Fibroblast of lung (primary cell): ENCODE data around the gene GRIN2A. TPM values are rescaled to one million over a fixed set of nuclear protein-coding genes. Genes with fewer than 3 reads are reported as not detected.

Experiments used
- DNase-seq, 2 donors: peaks; one replicate each; pipeline versions ENCODE4 v3.0.0 to v3.0.0-alpha.2; 2010; ENCODE audit warnings: low read depth in 2 of 2
- H2AFZ ChIP-seq: 2 replicates; pipeline ENCODE4 v1.5.1; 2012; ENCODE audit warnings: low read length, control low read depth, inconsistent platforms
- H3K27ac ChIP-seq: 2 replicates; pipeline ENCODE4 v1.5.1; 2011; ENCODE audit warnings: low read length, control low read depth; ENCODE audit not compliant: insufficient read depth
- H3K27me3 ChIP-seq: 2 replicates; pipeline ENCODE4 v1.5.1; 2011; ENCODE audit warnings: mild to moderate bottlenecking, low read length; ENCODE audit not compliant: control insufficient read depth, insufficient read depth
- H3K36me3 ChIP-seq: 2 replicates; pipeline ENCODE4 v1.5.1; 2011; ENCODE audit warnings: low read length; ENCODE audit not compliant: control insufficient read depth, insufficient read depth
- H3K4me1 ChIP-seq: 2 replicates; pipeline ENCODE4 v1.5.1; 2011; ENCODE audit warnings: low read length; ENCODE audit not compliant: control insufficient read depth, insufficient read depth; ENCODE audit errors: extremely low read depth
- H3K4me2 ChIP-seq: 2 replicates; pipeline ENCODE4 v1.5.1; 2011; ENCODE audit warnings: low read length, control low read depth; ENCODE audit not compliant: insufficient read depth; ENCODE audit errors: extremely low read depth
- H3K4me3 ChIP-seq, 4 experiments: fragments of 200-600 bp in 1 of 4; sonication (generic) in 1 of 4; replicated peaks in 1 of 4; 2 replicates each; pipeline ENCODE4 v1.5.1; 2011 to 2016; ENCODE audit warnings: low read length in 4 of 4, low read depth in 3 of 4, mild to moderate bottlenecking in 3 of 4, control low read depth in 2 of 4, inconsistent platforms in 1 of 4, mixed read lengths in 1 of 4; ENCODE audit not compliant: insufficient read depth in 1 of 4; ENCODE audit errors: control extremely low read depth in 1 of 4
- H3K79me2 ChIP-seq: 2 replicates; pipeline ENCODE4 v1.5.1; 2012; ENCODE audit warnings: mild to moderate bottlenecking, low read length, inconsistent platforms; ENCODE audit not compliant: control insufficient read depth, insufficient read depth
- H3K9ac ChIP-seq: 2 replicates; pipeline ENCODE4 v1.5.1; 2011; ENCODE audit warnings: mild to moderate bottlenecking, low read length, control low read depth; ENCODE audit not compliant: insufficient read depth
- H3K9me3 ChIP-seq: 2 replicates; pipeline ENCODE4 v1.5.1; 2012; ENCODE audit warnings: low read depth, low read length; ENCODE audit not compliant: control insufficient read depth, insufficient read depth
- H4K20me1 ChIP-seq: 2 replicates; pipeline ENCODE4 v1.5.1; 2011; ENCODE audit warnings: low read length; ENCODE audit not compliant: control insufficient read depth, insufficient read depth; ENCODE audit errors: extremely low read depth
- EZH2 ChIP-seq: IDR thresholded peaks from 2 replicates; pipeline ENCODE4 v1.5.1; 2012; ENCODE audit warnings: low read length, control low read depth, mild to moderate bottlenecking; ENCODE audit errors: missing control alignments
- polyA plus RNA-seq, 2 donors: library from polyadenylated mRNA; depleted of rRNA in 1 of 2; stranded (reverse) in 1 of 2; unstranded in 1 of 2; fragments of >200 nt; gene quantifications; 2 replicates each; pipeline ENCODE4 v1.2.1, GENCODE V29; 2011 to 2012; ENCODE audit warnings: missing spikeins in 1 of 2
- total RNA-seq: library from RNA; depleted of rRNA; stranded (reverse); fragments of >200 nt; gene quantifications from 2 replicates; pipeline ENCODE4 v1.2.1, GENCODE V29; 2014
- TF ChIP-seq, protein P1 (sequence below), 2 donors: IDR thresholded peaks in 1 of 2; conservative IDR thresholded peaks in 1 of 2; 1 replicate in 1 of 2; 2 replicates in 1 of 2; pipeline ENCODE4 v1.5.1; 2011 to 2012; ENCODE audit warnings: low read length in 2 of 2, control low read depth in 1 of 2, inconsistent platforms in 1 of 2, low read depth in 1 of 2, mild to moderate bottlenecking in 1 of 2

Gene GRIN2A
- total and polyA plus RNA-seq, 2 donors (not counting 1 experiment from before 2014, with no cell fraction given): 0.15 to 0.33 TPM

DNA sequence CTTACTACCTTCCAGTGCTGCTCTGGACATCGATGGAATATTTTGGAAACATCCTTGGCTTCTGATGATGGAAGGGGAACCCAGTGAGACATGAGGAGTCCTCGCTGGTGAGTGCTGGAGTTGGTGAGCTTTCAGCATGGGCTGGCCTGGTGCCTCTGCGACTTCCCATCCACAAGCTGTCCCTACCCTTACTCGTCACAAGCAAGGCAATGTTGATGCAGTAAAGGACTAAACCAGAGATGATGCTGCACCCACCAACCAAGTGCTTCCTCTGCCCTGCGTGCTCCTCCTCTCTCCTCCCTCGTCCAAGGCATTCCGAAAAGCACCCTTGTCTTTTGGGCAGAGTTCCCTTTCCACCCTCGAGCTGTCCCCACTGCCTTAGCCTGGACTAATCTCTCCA lies 154.7 kb downstream of the GRIN2A start:
- H3K4me3 ChIP-seq: no peak overlapping the region
- H3K4me1 ChIP-seq: no peaks in the 10 kb centered on the region
- no peak overlapping the region for H3K4me2 ChIP-seq
- H3K9ac ChIP-seq: no peak overlapping the region
- H3K27me3 ChIP-seq: no peaks in the 10 kb centered on the region
- H2AFZ ChIP-seq: no peak overlapping the region
- no peaks in the 10 kb centered on the region for H4K20me1 ChIP-seq
- no peak for DNase-seq
- no peaks in the 10 kb centered on the region for H3K36me3 ChIP-seq
- no peaks in the 10 kb centered on the region for H3K79me2 ChIP-seq
- no peak overlapping the region for H3K27ac ChIP-seq
- no peaks in the 10 kb centered on the region for H3K9me3 ChIP-seq
- TF ChIP-seq, protein P1, sequence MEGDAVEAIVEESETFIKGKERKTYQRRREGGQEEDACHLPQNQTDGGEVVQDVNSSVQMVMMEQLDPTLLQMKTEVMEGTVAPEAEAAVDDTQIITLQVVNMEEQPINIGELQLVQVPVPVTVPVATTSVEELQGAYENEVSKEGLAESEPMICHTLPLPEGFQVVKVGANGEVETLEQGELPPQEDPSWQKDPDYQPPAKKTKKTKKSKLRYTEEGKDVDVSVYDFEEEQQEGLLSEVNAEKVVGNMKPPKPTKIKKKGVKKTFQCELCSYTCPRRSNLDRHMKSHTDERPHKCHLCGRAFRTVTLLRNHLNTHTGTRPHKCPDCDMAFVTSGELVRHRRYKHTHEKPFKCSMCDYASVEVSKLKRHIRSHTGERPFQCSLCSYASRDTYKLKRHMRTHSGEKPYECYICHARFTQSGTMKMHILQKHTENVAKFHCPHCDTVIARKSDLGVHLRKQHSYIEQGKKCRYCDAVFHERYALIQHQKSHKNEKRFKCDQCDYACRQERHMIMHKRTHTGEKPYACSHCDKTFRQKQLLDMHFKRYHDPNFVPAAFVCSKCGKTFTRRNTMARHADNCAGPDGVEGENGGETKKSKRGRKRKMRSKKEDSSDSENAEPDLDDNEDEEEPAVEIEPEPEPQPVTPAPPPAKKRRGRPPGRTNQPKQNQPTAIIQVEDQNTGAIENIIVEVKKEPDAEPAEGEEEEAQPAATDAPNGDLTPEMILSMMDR (conservative IDR thresholded peaks at IDR 0.05 in 1 of 2, IDR thresholded peaks at IDR 0.05 in 1 of 2; ENCODE audit: low read depth in 1 of 2, low read length in 2 of 2): no peak
- TF ChIP-seq EZH2: no peak

GRCh38 chr16:10026593-10026992 lies 155.6 kb downstream of the GRIN2A start:
- Histone ChIP-seq H2AFZ (no peak overlapping the region), H3K9me3 (no peaks in the 10 kb centered on the region), H3K27ac (no peak overlapping the region), H3K79me2 (no peaks in the 10 kb centered on the region), H3K4me2 (no peak overlapping the region), H3K9ac (no peak overlapping the region), H3K4me3 (no peak overlapping the region), H3K27me3 (no peaks in the 10 kb centered on the region), H4K20me1 (no peaks in the 10 kb centered on the region), H3K4me1 (no peaks in the 10 kb centered on the region), H3K36me3 (no peaks in the 10 kb centered on the region)
- DNase-seq: no peak
- no peak for TF ChIP-seq EZH2
- TF ChIP-seq, protein P1 (conservative IDR thresholded peaks at IDR 0.05 in 1 of 2, IDR thresholded peaks at IDR 0.05 in 1 of 2; ENCODE audit: low read depth in 1 of 2, low read length in 2 of 2): no peak

GRCh38 chr16:10022098-10022497 lies 160.1 kb downstream of the GRIN2A start:
- Histone ChIP-seq H3K9me3 (no peaks in the 10 kb centered on the region), H3K4me2 (no peak overlapping the region), H3K9ac (no peak overlapping the region), H4K20me1 (no peaks in the 10 kb centered on the region), H3K27ac (no peak overlapping the region), H3K79me2 (no peaks in the 10 kb centered on the region), H3K4me3 (no peak overlapping the region), H2AFZ (no peak overlapping the region), H3K4me1 (no peaks in the 10 kb centered on the region), H3K27me3 (no peaks in the 10 kb centered on the region), H3K36me3 (no peaks in the 10 kb centered on the region)
- TF ChIP-seq, protein P1 (conservative IDR thresholded peaks at IDR 0.05 in 1 of 2, IDR thresholded peaks at IDR 0.05 in 1 of 2; ENCODE audit: low read depth in 1 of 2, low read length in 2 of 2): no peak
- no peak for TF ChIP-seq EZH2
- no peak for DNase-seq
